GM12878 (cell line): Measurements from ENCODE around the gene TNFRSF14. TPM values are rescaled to one million over a fixed set of nuclear protein-coding genes. Genes with fewer than 3 reads are reported as not detected.

Experiments used
- ATAC-seq: fragments of 200-7000 bp; cut with Tn5 transposase; 3 replicates; pipeline ENCODE4 v1.9.1; 2020; ENCODE audit warnings: mild to moderate bottlenecking, moderate library complexity
- BruUV-seq: library from RNA; stranded (reverse); fragments of 400-500 nt; replicated peaks from 2 replicates; lab custom pipeline; 2021; lab: Mats Ljungman, UMichigan
- CTCF ChIA-PET: fragments of 300-600 bp; sonication (Branson Sonifier 250); formaldehyde crosslinking; extraction: SDS; loops from one replicate; lab custom pipeline; 2021; ENCODE audit warnings: inconsistent platforms; lab: Yijun Ruan, JAX
- POLR2A ChIA-PET: fragments of 350-600 bp; formaldehyde crosslinking; extraction: SDS; loops from one replicate; lab custom pipeline; 2021; ENCODE audit warnings: inconsistent platforms; lab: Charles Lee
- RAD21 ChIA-PET: fragments of 300-600 bp; sonication (Branson Sonifier 250); formaldehyde crosslinking; loops from one replicate; lab custom pipeline; 2023; ENCODE audit warnings: antibody characterized with exemption; ENCODE audit not compliant: unreplicated experiment; lab: Charles Lee
- SMC1A ChIA-PET: fragments of 300-600 bp; sonication (Branson Sonifier 250); formaldehyde crosslinking; loops from one replicate; lab custom pipeline; 2023; ENCODE audit not compliant: unreplicated experiment, uncharacterized antibody; lab: Charles Lee
- DNase-seq: peaks from one replicate; pipeline ENCODE4 v3.0.0-alpha.2; 2011; ENCODE audit warnings: low read depth, low spot score
- FAIRE-seq: peaks from 3 replicates; lab custom pipeline; 2011; peaks lifted over from hg19 to GRCh38; lab: Jason Lieb, UNC
- H2AFZ ChIP-seq: 2 replicates; pipeline ENCODE4 v1.6.0; 2011; ENCODE audit warnings: low read depth, low read length, control low read depth; ENCODE audit not compliant: control insufficient read depth
- H3K27ac ChIP-seq: 2 replicates; pipeline ENCODE4 v1.5.1; 2011; ENCODE audit warnings: control low read depth; ENCODE audit not compliant: control insufficient read depth, insufficient read depth
- H3K27me3 ChIP-seq, 2 experiments: replicated peaks in 1 of 2; 2 replicates each; pipeline versions ENCODE4 v1.6.0 to v1.6.1; 2011; ENCODE audit warnings: low read length in 1 of 2; ENCODE audit not compliant: control insufficient read depth in 2 of 2, insufficient read depth in 2 of 2
- H3K36me3 ChIP-seq, 2 experiments: 2 replicates each; pipeline ENCODE4 v1.5.1; 2011; ENCODE audit warnings: low read length in 1 of 2; ENCODE audit not compliant: control insufficient read depth in 2 of 2, insufficient read depth in 2 of 2
- H3K4me1 ChIP-seq: 2 replicates; pipeline ENCODE4 v1.6.1; 2011; ENCODE audit warnings: mild to moderate bottlenecking, low read length, moderate library complexity, mixed read lengths; ENCODE audit not compliant: control insufficient read depth, insufficient read depth
- H3K4me2 ChIP-seq: 2 replicates; pipeline ENCODE4 v1.6.0; 2011; ENCODE audit warnings: control low read depth; ENCODE audit not compliant: control insufficient read depth, insufficient read depth
- H3K4me3 ChIP-seq: fragments of 200-600 bp; sonication (generic); 2 replicates; pipeline ENCODE4 v1.5.1; 2016
- H3K79me2 ChIP-seq: 2 replicates; pipeline ENCODE4 v1.6.0; 2011; ENCODE audit warnings: low read length; ENCODE audit not compliant: control insufficient read depth, insufficient read depth
- H3K9ac ChIP-seq: 2 replicates; pipeline ENCODE4 v1.8.0; 2011; ENCODE audit warnings: low read length, control low read depth, mixed read lengths; ENCODE audit not compliant: control insufficient read depth, insufficient read depth
- H3K9me3 ChIP-seq: replicated peaks from 3 replicates; pipeline ENCODE4 v1.5.1; 2011; ENCODE audit warnings: mild to moderate bottlenecking, low read length; ENCODE audit not compliant: control insufficient read depth, insufficient read depth
- H4K20me1 ChIP-seq: 2 replicates; pipeline ENCODE4 v1.6.0; 2011; ENCODE audit not compliant: control insufficient read depth, insufficient read depth
- BCL3 ChIP-seq: IDR thresholded peaks from 2 replicates; pipeline ENCODE4 v1.6.1; 2011; ENCODE audit warnings: borderline replicate concordance, low read depth, mild to moderate bottlenecking, moderate library complexity, low read length; ENCODE audit not compliant: insufficient read depth, poor library complexity, severe bottlenecking
- CBX3 ChIP-seq: fragments of 200-600 bp; sonication (generic); IDR thresholded peaks from 2 replicates; pipeline ENCODE4 v1.6.1; 2016; ENCODE audit warnings: low read depth, borderline replicate concordance
- CBX5 ChIP-seq: sonication (generic); IDR thresholded peaks from 2 replicates; pipeline ENCODE4 v1.6.1; 2016; ENCODE audit warnings: low read depth, moderate library complexity, mild to moderate bottlenecking, inconsistent platforms
- CREB1 ChIP-seq: IDR thresholded peaks from 2 replicates; pipeline ENCODE4 v1.6.1; 2012; ENCODE audit warnings: low read depth, mild to moderate bottlenecking, inconsistent platforms
- E4F1 ChIP-seq: fragments of 450-650 bp; IDR thresholded peaks from 2 replicates; pipeline ENCODE4 v1.6.1; 2018; ENCODE audit warnings: borderline replicate concordance, mild to moderate bottlenecking; ENCODE audit not compliant: partially characterized antibody
- FOXM1 ChIP-seq: IDR thresholded peaks from 2 replicates; pipeline ENCODE4 v1.6.1; 2012; ENCODE audit warnings: low read depth, mild to moderate bottlenecking, inconsistent platforms, low read length, moderate library complexity
- IKZF2 ChIP-seq, 2 experiments: fragments of 450-650 bp; IDR thresholded peaks; 2 replicates each; pipeline ENCODE4 v1.6.1; 2017; ENCODE audit warnings: mild to moderate bottlenecking in 2 of 2, moderate library complexity in 2 of 2
- MEF2A ChIP-seq: IDR thresholded peaks from 2 replicates; pipeline ENCODE4 v1.6.1; 2011; ENCODE audit warnings: low read depth, mild to moderate bottlenecking, low read length, moderate library complexity; ENCODE audit not compliant: insufficient read depth
- MTA2 ChIP-seq: fragments of 450-650 bp; IDR thresholded peaks from 2 replicates; pipeline ENCODE4 v1.6.1; 2016; ENCODE audit warnings: low read depth, mild to moderate bottlenecking, moderate library complexity
- NFIC ChIP-seq: IDR thresholded peaks from 2 replicates; pipeline ENCODE4 v1.6.1; 2012; ENCODE audit warnings: low read depth, mild to moderate bottlenecking, inconsistent platforms, low read length, moderate library complexity
- RBBP5 ChIP-seq: fragments of 200-600 bp; sonication (generic); conservative IDR thresholded peaks from 2 replicates; pipeline ENCODE4 v1.6.1; 2016
- RFX5 ChIP-seq: IDR thresholded peaks from 2 replicates; pipeline ENCODE4 v1.6.1; 2011; ENCODE audit warnings: low read depth, low read length, improper control_type of control experiment
- SIX5 ChIP-seq: IDR thresholded peaks from 2 replicates; pipeline ENCODE4 v1.6.1; 2011; ENCODE audit warnings: mild to moderate bottlenecking, low read depth, low read length, moderate library complexity; ENCODE audit not compliant: severe bottlenecking
- SMC3 ChIP-seq: IDR thresholded peaks from 2 replicates; pipeline ENCODE4 v1.6.1; 2011; ENCODE audit warnings: low read length, improper control_type of control experiment, borderline replicate concordance
- SREBF1 ChIP-seq: IDR thresholded peaks from 2 replicates; pipeline ENCODE4 v1.6.1; 2012; ENCODE audit warnings: mild to moderate bottlenecking, low read length
- SREBF2 ChIP-seq: IDR thresholded peaks from 2 replicates; pipeline ENCODE4 v1.6.1; 2012; ENCODE audit warnings: mild to moderate bottlenecking, low read length
- STAT1 ChIP-seq: fragments of 450-650 bp; conservative IDR thresholded peaks from 2 replicates; pipeline ENCODE4 v1.6.1; 2014; ENCODE audit warnings: antibody characterized with exemption, mild to moderate bottlenecking
- SUZ12 ChIP-seq: fragments of 200-600 bp; sonication (generic); IDR thresholded peaks from one replicate; pipeline ENCODE4 v1.6.1; 2018; ENCODE audit warnings: antibody characterized with exemption, mild to moderate bottlenecking; ENCODE audit not compliant: unreplicated experiment
- TCF7 ChIP-seq: IDR thresholded peaks from 2 replicates; pipeline ENCODE4 v1.6.1; 2014; ENCODE audit warnings: antibody characterized with exemption, borderline replicate concordance
- ZNF207 ChIP-seq: fragments of 450-650 bp; IDR thresholded peaks from 2 replicates; pipeline ENCODE4 v1.6.1; 2014; ENCODE audit warnings: antibody characterized with exemption, mild to moderate bottlenecking, borderline replicate concordance
- WGBS: methylation state at CpG from one replicate; pipeline ENCODE4 v1.1.6; 2016; ENCODE audit warnings: low lambda C conversion rate; ENCODE audit not compliant: insufficient replicate concordance, insufficient coverage; ENCODE audit errors: missing lambda C conversion rate; 5-methylcytosine and 5-hydroxymethylcytosine counted together
- in situ Hi-C: fragments of 300-500 bp; cut with MboI; formaldehyde crosslinking; loops from 9 replicates; pipeline ENCODE4 v1.14.3; 2018; ENCODE audit warnings: mixed read lengths
- intact Hi-C: fragments of 100-400 bp; cut with micrococcal nuclease; formaldehyde crosslinking; loops from one replicate; pipeline ENCODE4 v1.14.2; 2022; ENCODE audit not compliant: unreplicated experiment
- polyA plus RNA-seq, 11 experiments: library from polyadenylated mRNA; depleted of rRNA in 4 of 11; unstranded in 6 of 11; stranded (reverse) in 5 of 11; fragments of >200 nt; fragmentation: Nextera tagmentation in 4 of 11; fragmentation: Illumina TruSeq in 1 of 11; extraction: Ambion mirVana in 4 of 11; extraction: Trizol in 1 of 11; gene quantifications; 1 replicate in 1 of 11; 2 replicates in 10 of 11; pipeline versions ENCODE4 v1.2.1 to v1.2.3, GENCODE V29; 2011 to 2016; ENCODE audit warnings: inconsistent platforms in 2 of 11, missing spikeins in 2 of 11, low read depth in 1 of 11
- total RNA-seq, 4 experiments: library from RNA; depleted of rRNA in 3 of 4; stranded (reverse); fragments of >200 nt in 3 of 4; fragmentation: Illumina TruSeq in 1 of 4; extraction: Trizol in 1 of 4; gene quantifications; 2 replicates each; pipeline versions ENCODE4 v1.2.1 to v1.2.3, GENCODE V29; 2013 to 2021

Gene TNFRSF14
- total and polyA plus RNA-seq, 10 of the 15 experiments (the other 5 are each of a cell fraction or from before 2014, with no cell fraction given), result 0.43 to 114 (median 41.5) TPM

- ChIA-PET SMC1A (interaction anchor here (0.8 to 3.1 kb wide), 11 partner anchors 10 to 134 kb away, joined by 3 to 30 read pairs (median 7); partner anchors contain the start of genes PANK4, PEX10, PRXL2B and TNFRSF14), RAD21 (interaction anchor here (0.9 to 7.1 kb wide), 12 partner anchors 10 to 352 kb away, joined by 3 to 86 read pairs (median 9); partner anchors contain the start of genes FAAP20, PANK4, PRXL2B and TNFRSF14), CTCF (interaction anchor here (0.9 to 4.9 kb wide), 11 partner anchors 9 to 351 kb away, joined by 3 to 37 read pairs (median 8); partner anchors contain the start of genes FAAP20, MORN1, PANK4 and PEX10), POLR2A (interaction anchor here (0.6 to 4.9 kb wide), 15 partner anchors 9 to 159 kb away, joined by 3 to 62 read pairs (median 11); partner anchors contain the start of genes MORN1, PANK4, PEX10 and PRXL2B)
- Histone ChIP-seq H4K20me1 (no peaks in the 10 kb centered on the region), H3K27me3 (no peaks in the 10 kb centered on the region), H2AFZ (no peak overlapping the region), H3K9ac (peak overlapping the region; percentile 85), H3K79me2 (peaks cover 5% of the 10 kb centered on the region), H3K4me2 (peak overlapping the region; percentile 99), H3K36me3 (no peaks in the 10 kb centered on the region), H3K4me1 (peaks cover 28% of the 10 kb centered on the region), H3K27ac (peak overlapping the region; percentile 96), H3K4me3 (peak overlapping the region; percentile 82), H3K9me3 (no peaks in the 10 kb centered on the region)
- in situ Hi-C loops (loop anchor here (5.0 kb wide), 2 partner anchors 36 to 134 kb away; partner anchors contain the start of gene PEX10), intact Hi-C loops (loop anchor here (10.0 kb wide), 1 partner anchor 242 kb away; no protein-coding TSS in a partner anchor)
- peak; percentile 88 for FAIRE-seq
- ATAC-seq, result peak; percentile 66
- WGBS, result under 1% methylated on average over 44 of the region's 52 CpGs
- peak; percentile 82 for DNase-seq
- BruUV-seq, result TSS peak; percentile 73
- no peak for TF ChIP-seq MEF2A
- no peak for TF ChIP-seq CBX3
- no peak for TF ChIP-seq STAT1
- no peak for TF ChIP-seq TCF7
- no peak for TF ChIP-seq E4F1
- no peak for TF ChIP-seq SREBF1
- TF ChIP-seq ZNF207, result no peak
- no peak for TF ChIP-seq NFIC
- TF ChIP-seq IKZF2 (IDR thresholded peaks at IDR 0.05), result peak; percentile 24 to 60; a peak in 1 of 4 replicates
- TF ChIP-seq CREB1, result no peak
- TF ChIP-seq SUZ12, result no peak
- no peak for TF ChIP-seq MTA2
- TF ChIP-seq CBX5, result no peak
- TF ChIP-seq FOXM1, result no peak
- TF ChIP-seq BCL3, result no peak
- TF ChIP-seq RBBP5, result no peak
- TF ChIP-seq SMC3, result no peak
- no peak for TF ChIP-seq SREBF2
- TF ChIP-seq SIX5, result no peak
- no peak for TF ChIP-seq RFX5
Measured at GRCh38 chr1:2546515-2547209, 9.5 kb upstream of the TNFRSF14 start.
